Measurements from ENCODE around the gene GTPBP2. TPM values are rescaled to one million over a fixed set of nuclear protein-coding genes. Genes with fewer than 3 reads are reported as not detected.

The GTPBP2 gene
- total and polyA plus RNA-seq, 2 of the 13 experiments (the other 11 are each of a cell fraction or from before 2014, with no cell fraction given), result 26.9 to 88.2 TPM

GRCh38 chr6:43635387-43636307 is 6.6 kb upstream of the GTPBP2 start, which contains the start of gene MAD2L1BP (continued):
- TF ChIP-seq ZNF350 (CRISPR knock-in tag; IDR thresholded peaks at IDR 0.05; ENCODE audit: borderline replicate concordance, low read depth) (peak; percentile 94), ZNF713 (CRISPR knock-in tag; IDR thresholded peaks at IDR 0.05) (no peak; the same call in 1 of the 2 replicates), ZNF33B (CRISPR knock-in tag; IDR thresholded peaks at IDR 0.05) (peak; percentile 38; the same call in 1 of the 2 replicates), TBX3 (IDR thresholded peaks at IDR 0.05; ENCODE audit: borderline replicate concordance) (no peak), ZNF552 (CRISPR knock-in tag; IDR thresholded peaks at IDR 0.05; ENCODE audit: borderline replicate concordance) (peak; percentile 50; the same call in 1 of the 2 replicates), DRAP1 (CRISPR knock-in tag; IDR thresholded peaks at IDR 0.05) (peak; percentile 98), PHF8 (CRISPR knock-in tag; IDR thresholded peaks at IDR 0.05) (peak; percentile 97), ZIK1 (CRISPR knock-in tag; IDR thresholded peaks at IDR 0.05; ENCODE audit: borderline replicate concordance, low read depth) (peak; percentile 81), ZNF570 (CRISPR knock-in tag; IDR thresholded peaks at IDR 0.05; ENCODE audit: borderline replicate concordance) (no peak), IRF2 (CRISPR knock-in tag; IDR thresholded peaks at IDR 0.05) (peak; percentile 89), MTF2 (CRISPR knock-in tag; IDR thresholded peaks at IDR 0.05; ENCODE audit: borderline replicate concordance) (no peak), ZBTB38 (CRISPR knock-in tag; IDR thresholded peaks at IDR 0.05) (peak; percentile 85; the same call in 1 of the 2 replicates), DNMT3B (CRISPR knock-in tag; conservative IDR thresholded peaks at IDR 0.05) (no peak), MZF1 (CRISPR knock-in tag; IDR thresholded peaks at IDR 0.05; ENCODE audit: borderline replicate concordance) (no peak), ZNF44 (CRISPR knock-in tag; IDR thresholded peaks at IDR 0.05) (peak; percentile 26; the same call in 1 of the 2 replicates), ZNF678 (CRISPR knock-in tag; IDR thresholded peaks at IDR 0.05) (no peak), ATF5 (CRISPR knock-in tag; IDR thresholded peaks at IDR 0.05; ENCODE audit: low read depth) (no peak; the same call in 1 of the 2 replicates), SAFB2 (CRISPR knock-in tag; IDR thresholded peaks at IDR 0.05; ENCODE audit: borderline replicate concordance, low read depth) (0 out of 2 replicates have a peak, but pooled peaks have one; percentile 50), FOXO1 (CRISPR knock-in tag; IDR thresholded peaks at IDR 0.05) (peak; percentile 8; the same call in 1 of the 2 replicates), NCOA2 (CRISPR knock-in tag; IDR thresholded peaks at IDR 0.05) (peak; percentile 50)
- TF ChIP-seq, protein P1, sequence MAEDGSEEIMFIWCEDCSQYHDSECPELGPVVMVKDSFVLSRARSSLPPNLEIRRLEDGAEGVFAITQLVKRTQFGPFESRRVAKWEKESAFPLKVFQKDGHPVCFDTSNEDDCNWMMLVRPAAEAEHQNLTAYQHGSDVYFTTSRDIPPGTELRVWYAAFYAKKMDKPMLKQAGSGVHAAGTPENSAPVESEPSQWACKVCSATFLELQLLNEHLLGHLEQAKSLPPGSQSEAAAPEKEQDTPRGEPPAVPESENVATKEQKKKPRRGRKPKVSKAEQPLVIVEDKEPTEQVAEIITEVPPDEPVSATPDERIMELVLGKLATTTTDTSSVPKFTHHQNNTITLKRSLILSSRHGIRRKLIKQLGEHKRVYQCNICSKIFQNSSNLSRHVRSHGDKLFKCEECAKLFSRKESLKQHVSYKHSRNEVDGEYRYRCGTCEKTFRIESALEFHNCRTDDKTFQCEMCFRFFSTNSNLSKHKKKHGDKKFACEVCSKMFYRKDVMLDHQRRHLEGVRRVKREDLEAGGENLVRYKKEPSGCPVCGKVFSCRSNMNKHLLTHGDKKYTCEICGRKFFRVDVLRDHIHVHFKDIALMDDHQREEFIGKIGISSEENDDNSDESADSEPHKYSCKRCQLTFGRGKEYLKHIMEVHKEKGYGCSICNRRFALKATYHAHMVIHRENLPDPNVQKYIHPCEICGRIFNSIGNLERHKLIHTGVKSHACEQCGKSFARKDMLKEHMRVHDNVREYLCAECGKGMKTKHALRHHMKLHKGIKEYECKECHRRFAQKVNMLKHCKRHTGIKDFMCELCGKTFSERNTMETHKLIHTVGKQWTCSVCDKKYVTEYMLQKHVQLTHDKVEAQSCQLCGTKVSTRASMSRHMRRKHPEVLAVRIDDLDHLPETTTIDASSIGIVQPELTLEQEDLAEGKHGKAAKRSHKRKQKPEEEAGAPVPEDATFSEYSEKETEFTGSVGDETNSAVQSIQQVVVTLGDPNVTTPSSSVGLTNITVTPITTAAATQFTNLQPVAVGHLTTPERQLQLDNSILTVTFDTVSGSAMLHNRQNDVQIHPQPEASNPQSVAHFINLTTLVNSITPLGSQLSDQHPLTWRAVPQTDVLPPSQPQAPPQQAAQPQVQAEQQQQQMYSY (CRISPR knock-in tag; IDR thresholded peaks at IDR 0.05), result peak; percentile 84
- TF ChIP-seq, protein P2, sequence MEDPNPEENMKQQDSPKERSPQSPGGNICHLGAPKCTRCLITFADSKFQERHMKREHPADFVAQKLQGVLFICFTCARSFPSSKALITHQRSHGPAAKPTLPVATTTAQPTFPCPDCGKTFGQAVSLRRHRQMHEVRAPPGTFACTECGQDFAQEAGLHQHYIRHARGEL (CRISPR knock-in tag; IDR thresholded peaks at IDR 0.05), result peak; percentile 51; the same call in 1 of the 2 replicates
- TF ChIP-seq, protein P3, sequence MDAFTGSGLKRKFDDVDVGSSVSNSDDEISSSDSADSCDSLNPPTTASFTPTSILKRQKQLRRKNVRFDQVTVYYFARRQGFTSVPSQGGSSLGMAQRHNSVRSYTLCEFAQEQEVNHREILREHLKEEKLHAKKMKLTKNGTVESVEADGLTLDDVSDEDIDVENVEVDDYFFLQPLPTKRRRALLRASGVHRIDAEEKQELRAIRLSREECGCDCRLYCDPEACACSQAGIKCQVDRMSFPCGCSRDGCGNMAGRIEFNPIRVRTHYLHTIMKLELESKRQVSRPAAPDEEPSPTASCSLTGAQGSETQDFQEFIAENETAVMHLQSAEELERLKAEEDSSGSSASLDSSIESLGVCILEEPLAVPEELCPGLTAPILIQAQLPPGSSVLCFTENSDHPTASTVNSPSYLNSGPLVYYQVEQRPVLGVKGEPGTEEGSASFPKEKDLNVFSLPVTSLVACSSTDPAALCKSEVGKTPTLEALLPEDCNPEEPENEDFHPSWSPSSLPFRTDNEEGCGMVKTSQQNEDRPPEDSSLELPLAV (CRISPR knock-in tag; conservative IDR thresholded peaks at IDR 0.05; ENCODE audit: low read depth), result no peak
